Testis (tissue), 3 donors: ENCODE measurements around the gene NDUFA13. TPM values are rescaled to one million over a fixed set of nuclear protein-coding genes. Genes with fewer than 3 reads are reported as not detected.
A peak's percentile ranks its signal among the peaks of the same experiment; 100 is the strongest.

Source experiments
- DNase-seq: peaks from one replicate; pipeline ENCODE4 v3.0.0-alpha.2; 2019
- H3K27ac ChIP-seq, 2 donors: fragments of 200-600 bp; sonication (generic); one replicate each; pipeline ENCODE4 v1.5.1; 2019
- H3K27me3 ChIP-seq: fragments of 200-600 bp; sonication (generic); one replicate; pipeline ENCODE4 v1.5.1; 2019
- H3K36me3 ChIP-seq: fragments of 200-600 bp; sonication (generic); one replicate; pipeline ENCODE4 v1.5.1; 2017; ENCODE audit warnings: low read depth; ENCODE audit errors: missing control alignments
- H3K4me1 ChIP-seq: fragments of 200-600 bp; sonication (generic); one replicate; pipeline ENCODE4 v1.5.1; 2019
- H3K4me3 ChIP-seq, 2 donors: fragments of 200-600 bp; sonication (generic); one replicate each; pipeline ENCODE4 v1.5.1; 2017 to 2019
- H3K9me3 ChIP-seq: fragments of 200-600 bp; sonication (generic); one replicate; pipeline ENCODE4 v1.5.1; 2017
- CTCF ChIP-seq, 3 experiments: fragments of 450-650 bp in 2 of 3; fragments of 200-600 bp in 1 of 3; sonication (generic) in 1 of 3; IDR thresholded peaks; one replicate each; pipeline ENCODE4 v1.5.1; 2016 to 2019; ENCODE audit warnings: antibody characterized with exemption in 3 of 3, mild to moderate bottlenecking in 2 of 3, moderate library complexity in 1 of 3
- POLR2A ChIP-seq: fragments of 450-650 bp; IDR thresholded peaks from one replicate; pipeline ENCODE4 v1.6.1; 2017; ENCODE audit warnings: antibody characterized with exemption, mild to moderate bottlenecking, moderate library complexity
- WGBS, 2 donors: methylation state at CpG; one replicate each; pipeline ENCODE4 v1.1.5; 2018; 5-methylcytosine and 5-hydroxymethylcytosine counted together
- intact Hi-C: fragments of 100-400 bp; cut with DNase I; formaldehyde crosslinking; loops from one replicate; pipeline ENCODE4 v1.15.1; 2023; ENCODE audit warnings: low total_unique reads
- polyA plus RNA-seq: library from polyadenylated mRNA; stranded (reverse); fragments of 350-450 nt; fragmentation: Illumina TruSeq; extraction: RNeasy Lipid Tissue Mini Kit (QIAGEN cat#74804); gene quantifications from one replicate; pipeline ENCODE4 v1.2.3, GENCODE V29; 2014; ENCODE audit warnings: low read depth, low replicate concordance; ENCODE audit not compliant: insufficient read depth
- total RNA-seq, 2 donors: library from RNA; depleted of rRNA; stranded (reverse); fragments of >200 nt; gene quantifications; one replicate each; pipeline ENCODE4 v1.2.3, GENCODE V29; 2016

The NDUFA13 gene
- total and polyA plus RNA-seq, 3 donors from 2014 or later = 210 to 283 (median 260) TPM

DNA sequence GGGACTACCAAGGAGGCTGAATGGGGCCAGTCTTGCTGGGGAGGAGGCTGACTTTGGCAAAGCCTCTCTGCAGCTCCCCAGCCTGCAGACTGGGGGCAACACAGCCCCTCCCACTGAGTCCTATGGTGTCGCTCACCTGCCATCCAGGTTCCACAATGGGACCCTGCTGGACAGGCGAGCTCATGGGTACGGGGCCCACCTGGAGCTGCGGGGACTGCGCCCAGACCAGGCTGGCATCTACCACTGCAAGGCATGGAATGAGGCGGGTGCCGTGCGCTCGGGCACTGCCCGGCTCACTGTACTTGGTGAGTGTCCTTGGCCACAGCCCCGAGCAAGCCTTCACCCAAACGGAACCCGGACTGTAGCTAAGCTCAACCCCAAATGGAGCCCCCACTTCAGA lies 27.1 kb downstream of the NDUFA13 start:
- H3K27me3 ChIP-seq = no peaks in the 10 kb centered on the region
- no peaks in the 10 kb centered on the region for H3K36me3 ChIP-seq
- no peak for DNase-seq
- TF ChIP-seq POLR2A = no peak
- no peak for TF ChIP-seq CTCF (IDR thresholded peaks at IDR 0.05)
- H3K9me3 ChIP-seq = no peaks in the 10 kb centered on the region
- H3K4me1 ChIP-seq = peaks cover 9% of the 10 kb centered on the region
- intact Hi-C loops = no loop called here
- no peak overlapping the region for H3K4me3 ChIP-seq
- 92 to 98% methylated on average over 8 to 13 of the region's 13 CpGs for WGBS, 2 donors
- no peak overlapping the region for H3K27ac ChIP-seq

- Histone ChIP-seq H3K27ac (no peak overlapping the region), H3K9me3 (no peaks in the 10 kb centered on the region), H3K27me3 (no peaks in the 10 kb centered on the region), H3K4me1 (peaks cover 3% of the 10 kb centered on the region), H3K36me3 (no peaks in the 10 kb centered on the region), H3K4me3 (no peak overlapping the region)
- no peak for TF ChIP-seq CTCF (IDR thresholded peaks at IDR 0.05)
- TF ChIP-seq POLR2A = no peak
- intact Hi-C loops = no loop called here
- 80 to 82% methylated on average over 7 to 19 of the region's 19 CpGs for WGBS, 2 donors
- DNase-seq = no peak
Observed at GRCh38 chr19:19543640-19544039, 27.6 kb downstream of the NDUFA13 start.

DNA sequence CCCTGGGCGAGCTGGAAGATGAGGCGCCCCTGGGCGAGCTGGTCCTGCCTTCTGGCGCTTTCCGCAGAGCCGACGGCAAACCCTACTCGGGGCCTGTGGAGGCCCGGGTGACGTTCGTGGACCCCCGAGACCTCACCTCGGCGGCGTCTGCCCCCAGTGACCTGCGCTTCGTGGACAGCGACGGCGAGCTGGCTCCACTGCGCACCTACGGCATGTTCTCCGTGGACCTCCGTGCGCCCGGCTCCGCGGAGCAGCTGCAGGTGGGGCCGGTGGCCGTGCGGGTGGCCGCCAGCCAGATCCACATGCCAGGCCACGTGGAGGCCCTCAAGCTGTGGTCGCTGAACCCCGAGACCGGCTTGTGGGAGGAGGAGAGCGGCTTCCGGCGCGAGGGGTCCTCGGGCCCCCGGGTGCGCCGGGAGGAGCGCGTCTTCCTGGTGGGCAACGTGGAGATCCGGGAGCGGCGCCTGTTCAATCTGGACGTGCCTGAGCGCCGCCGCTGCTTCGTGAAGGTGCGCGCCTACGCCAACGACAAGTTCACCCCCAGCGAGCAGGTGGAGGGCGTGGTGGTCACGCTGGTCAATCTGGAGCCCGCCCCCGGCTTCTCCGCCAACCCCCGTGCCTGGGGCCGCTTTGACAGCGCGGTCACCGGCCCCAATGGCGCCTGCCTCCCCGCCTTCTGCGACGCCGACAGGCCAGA lies 28.4 kb downstream of the NDUFA13 start:
- Histone ChIP-seq H3K27me3 (no peaks in the 10 kb centered on the region), H3K27ac (no peak overlapping the region), H3K36me3 (no peaks in the 10 kb centered on the region), H3K9me3 (no peaks in the 10 kb centered on the region), H3K4me1 (no peaks in the 10 kb centered on the region), H3K4me3 (peak overlapping the region; percentile 4 to 26)
- intact Hi-C loops = no loop called here
- WGBS, 2 donors = 60 to 85% methylated on average over 1 to 69 of the region's 75 CpGs
- TF ChIP-seq POLR2A (no peak), CTCF (IDR thresholded peaks at IDR 0.05) (no peak)
- no peak for DNase-seq

DNA sequence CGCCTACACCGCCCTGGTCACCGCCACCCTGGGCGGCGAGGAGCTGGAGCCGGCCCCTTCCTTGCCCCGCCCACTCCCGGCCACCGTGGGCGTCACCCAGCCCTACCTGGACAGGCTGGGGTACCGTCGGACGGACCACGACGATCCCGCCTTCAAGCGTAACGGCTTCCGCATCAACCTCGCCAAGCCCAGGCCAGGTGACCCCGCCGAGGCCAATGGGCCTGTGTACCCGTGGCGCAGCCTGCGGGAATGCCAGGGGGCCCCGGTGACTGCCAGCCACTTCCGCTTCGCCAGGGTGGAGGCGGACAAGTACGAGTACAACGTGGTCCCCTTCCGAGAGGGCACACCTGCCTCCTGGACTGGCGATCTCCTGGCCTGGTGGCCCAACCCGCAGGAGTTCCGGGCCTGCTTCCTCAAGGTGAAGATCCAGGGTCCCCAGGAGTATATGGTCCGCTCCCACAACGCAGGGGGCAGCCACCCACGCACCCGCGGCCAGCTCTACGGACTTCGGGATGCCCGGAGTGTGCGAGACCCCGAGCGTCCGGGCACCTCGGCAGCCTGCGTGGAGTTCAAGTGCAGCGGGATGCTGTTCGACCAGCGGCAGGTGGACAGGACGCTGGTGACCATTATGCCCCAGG lies 29.0 kb downstream of the NDUFA13 start:
- no peak for DNase-seq
- H3K27ac ChIP-seq = no peak overlapping the region
- no peaks in the 10 kb centered on the region for H3K27me3 ChIP-seq
- H3K4me3 ChIP-seq = peak overlapping the region; percentile 4 to 26
- H3K4me1 ChIP-seq = no peaks in the 10 kb centered on the region
- H3K9me3 ChIP-seq = no peaks in the 10 kb centered on the region
- intact Hi-C loops = no loop called here
- no peak for TF ChIP-seq CTCF (IDR thresholded peaks at IDR 0.05)
- no peak for TF ChIP-seq POLR2A
- no peaks in the 10 kb centered on the region for H3K36me3 ChIP-seq
- 53 to 76% methylated on average over 3 to 51 of the region's 53 CpGs for WGBS, 2 donors

DNA sequence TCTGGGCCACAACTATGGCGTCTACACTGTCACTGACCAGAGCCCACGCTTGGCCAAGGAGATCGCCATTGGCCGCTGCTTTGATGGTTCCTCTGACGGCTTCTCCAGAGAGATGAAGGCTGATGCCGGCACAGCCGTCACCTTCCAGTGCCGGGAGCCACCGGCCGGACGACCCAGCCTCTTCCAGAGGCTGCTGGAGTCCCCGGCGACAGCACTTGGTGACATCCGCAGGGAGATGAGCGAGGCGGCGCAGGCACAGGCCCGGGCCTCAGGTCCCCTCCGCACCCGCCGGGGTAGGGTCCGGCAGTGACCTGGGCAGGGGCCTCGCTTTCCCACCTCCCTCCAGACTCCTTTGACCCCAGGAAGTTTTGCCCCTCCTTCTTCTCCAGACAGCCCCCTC lies 29.7 kb downstream of the NDUFA13 start:
- no peak overlapping the region for H3K4me3 ChIP-seq
- H3K9me3 ChIP-seq = no peaks in the 10 kb centered on the region
- DNase-seq = no peak
- H3K27ac ChIP-seq = no peak overlapping the region
- 93 to 100% methylated on average over 5 to 23 of the region's 23 CpGs for WGBS, 2 donors
- TF ChIP-seq CTCF (IDR thresholded peaks at IDR 0.05) (no peak), POLR2A (no peak)
- no peaks in the 10 kb centered on the region for H3K4me1 ChIP-seq
- no peaks in the 10 kb centered on the region for H3K27me3 ChIP-seq
- intact Hi-C loops = no loop called here
- H3K36me3 ChIP-seq = no peaks in the 10 kb centered on the region
